ENCODE results near the gene DNAAF1. TPM values are rescaled to one million over a fixed set of nuclear protein-coding genes. Genes with fewer than 3 reads are reported as not detected.
A peak's percentile ranks its signal among the peaks of the same experiment; 100 is the strongest.
"Not testable (repeated sequence)": the region's sequence is repeated elsewhere in the genome, so short reads cannot be mapped to it uniquely, and the experiment has no call there.

Gene DNAAF1
- total and polyA plus RNA-seq, 2 donors (not counting 3 experiments of a cell fraction or from before 2014, with no cell fraction given), result 0.01 TPM; not detected in 1

GRCh38 chr16:84199861-84200260, 54.8 kb downstream of the DNAAF1 start:
- ChIA-PET CTCF (interaction anchor here (1.3 kb wide), 1 partner anchor 13 kb away, joined by 5 read pairs; the partner anchor contains the start of gene TAF1C), POLR2A (no interaction called here)
- no peak overlapping the region for H3K9ac ChIP-seq (replicated peaks; ENCODE audit: extremely low read depth, insufficient read depth, low read length)
- no peak for TF ChIP-seq POLR2AphosphoS5 (IDR thresholded peaks at IDR 0.05; ENCODE audit: insufficient read depth, low read depth, low read length)
- TF ChIP-seq EZH2 (IDR thresholded peaks at IDR 0.05; ENCODE audit: borderline replicate concordance, low read depth, low read length, severe bottlenecking), result no peak
- TF ChIP-seq POLR2A (IDR thresholded peaks at IDR 0.05; ENCODE audit: low read depth, low read length), result no peak
- no peak for TF ChIP-seq MYC (IDR thresholded peaks at IDR 0.05; ENCODE audit: low read depth, low read length)
- H3K4me2 ChIP-seq (ENCODE audit: insufficient read depth, low read length), result no peak overlapping the region
- H3K36me3 ChIP-seq (ENCODE audit: control insufficient read depth in 2 of 2, extremely low read depth in 1 of 2, insufficient read depth in 2 of 2, low read length in 2 of 2), result no peaks in the 10 kb centered on the region
- no peaks in the 10 kb centered on the region for H3K79me2 ChIP-seq (ENCODE audit: control insufficient read depth, insufficient read depth, low read length)
- dilution Hi-C loops (cut with MboI; ENCODE audit: extremely low pct_ligation_motif_present, low sequenced_read_pairs) (no loop called here), intact Hi-C loops (cut with micrococcal nuclease) (no loop called here)
- no peak overlapping the region for H3K27ac ChIP-seq (ENCODE audit: insufficient read depth, low read depth, low read length)
- no peaks in the 10 kb centered on the region for H3K9me3 ChIP-seq (replicated peaks; ENCODE audit: control insufficient read depth, insufficient read depth, low read length)
- no peaks in the 10 kb centered on the region for H3K27me3 ChIP-seq (ENCODE audit: control insufficient read depth in 2 of 2, insufficient read depth in 2 of 2, low read length in 2 of 2)
- FAIRE-seq (peak; percentile 38), DNase-seq (ENCODE audit: low read depth, low spot score) (no peak)
- peak overlapping the region; percentile 14 for H2AFZ ChIP-seq (ENCODE audit: low read depth, low read length)
- no peaks in the 10 kb centered on the region for H4K20me1 ChIP-seq (replicated peaks; ENCODE audit: control insufficient read depth, extremely low read depth, insufficient read depth, low read length)
- no peaks in the 10 kb centered on the region for H3K9me1 ChIP-seq (replicated peaks; ENCODE audit: control insufficient read depth, extremely low read depth, insufficient read depth, low read length)
- no TSS peak for BruUV-seq (replicated peaks)
- H3K4me3 ChIP-seq (replicated peaks in 1 of 3; ENCODE audit: insufficient read depth in 1 of 3, low read depth in 1 of 3, low read length in 3 of 3), result no peak overlapping the region
- H3K4me1 ChIP-seq (ENCODE audit: control insufficient read depth, extremely low read depth, insufficient read depth, low read length), result no peaks in the 10 kb centered on the region

GRCh38 chr16:84204551-84204950, 59.4 kb downstream of the DNAAF1 start:
- H3K9me3 ChIP-seq (replicated peaks; ENCODE audit: control insufficient read depth, insufficient read depth, low read length); H3K36me3 ChIP-seq (ENCODE audit: control insufficient read depth in 2 of 2, extremely low read depth in 1 of 2, insufficient read depth in 2 of 2, low read length in 2 of 2); H3K9ac ChIP-seq (replicated peaks; ENCODE audit: extremely low read depth, insufficient read depth, low read length); H3K4me3 ChIP-seq (replicated peaks in 1 of 3; ENCODE audit: insufficient read depth in 1 of 3, low read depth in 1 of 3, low read length in 3 of 3); H4K20me1 ChIP-seq (replicated peaks; ENCODE audit: control insufficient read depth, extremely low read depth, insufficient read depth, low read length); H3K27me3 ChIP-seq (ENCODE audit: control insufficient read depth in 2 of 2, insufficient read depth in 2 of 2, low read length in 2 of 2); H3K79me2 ChIP-seq (ENCODE audit: control insufficient read depth, insufficient read depth, low read length); H3K4me1 ChIP-seq (ENCODE audit: control insufficient read depth, extremely low read depth, insufficient read depth, low read length); POLR2A ChIA-PET; BruUV-seq (replicated peaks); intact Hi-C loops (cut with micrococcal nuclease); DNase-seq (ENCODE audit: low read depth, low spot score); FAIRE-seq; H2AFZ ChIP-seq (ENCODE audit: low read depth, low read length); dilution Hi-C loops (cut with MboI; ENCODE audit: extremely low pct_ligation_motif_present, low sequenced_read_pairs); H3K4me2 ChIP-seq (ENCODE audit: insufficient read depth, low read length); H3K9me1 ChIP-seq (replicated peaks; ENCODE audit: control insufficient read depth, extremely low read depth, insufficient read depth, low read length); H3K27ac ChIP-seq (ENCODE audit: insufficient read depth, low read depth, low read length): not testable (repeated sequence)
- CTCF ChIA-PET, result interaction anchor here (1.3 to 1.9 kb wide), 3 partner anchors 18 to 72 kb away, joined by 3 to 6 read pairs (median 5); partner anchors contain the start of gene TAF1C

GRCh38 chr16:84205123-84205522, 60.0 kb downstream of the DNAAF1 start:
- DNase-seq (ENCODE audit: low read depth, low spot score); FAIRE-seq; H4K20me1 ChIP-seq (replicated peaks; ENCODE audit: control insufficient read depth, extremely low read depth, insufficient read depth, low read length); H3K9ac ChIP-seq (replicated peaks; ENCODE audit: extremely low read depth, insufficient read depth, low read length); H3K79me2 ChIP-seq (ENCODE audit: control insufficient read depth, insufficient read depth, low read length); H3K27ac ChIP-seq (ENCODE audit: insufficient read depth, low read depth, low read length); POLR2A ChIA-PET; H3K4me3 ChIP-seq (replicated peaks in 1 of 3; ENCODE audit: insufficient read depth in 1 of 3, low read depth in 1 of 3, low read length in 3 of 3); H3K27me3 ChIP-seq (ENCODE audit: control insufficient read depth in 2 of 2, insufficient read depth in 2 of 2, low read length in 2 of 2); intact Hi-C loops (cut with micrococcal nuclease); H2AFZ ChIP-seq (ENCODE audit: low read depth, low read length); dilution Hi-C loops (cut with MboI; ENCODE audit: extremely low pct_ligation_motif_present, low sequenced_read_pairs); H3K9me3 ChIP-seq (replicated peaks; ENCODE audit: control insufficient read depth, insufficient read depth, low read length); H3K4me2 ChIP-seq (ENCODE audit: insufficient read depth, low read length); H3K4me1 ChIP-seq (ENCODE audit: control insufficient read depth, extremely low read depth, insufficient read depth, low read length); H3K36me3 ChIP-seq (ENCODE audit: control insufficient read depth in 2 of 2, extremely low read depth in 1 of 2, insufficient read depth in 2 of 2, low read length in 2 of 2); BruUV-seq (replicated peaks); H3K9me1 ChIP-seq (replicated peaks; ENCODE audit: control insufficient read depth, extremely low read depth, insufficient read depth, low read length): not testable (repeated sequence)
- CTCF ChIA-PET, result interaction anchor here (1.3 to 1.7 kb wide), 2 partner anchors 18 to 34 kb away, joined by 3 to 6 read pairs; partner anchors contain the start of gene TAF1C
